RWPE2 (cell line): ENCODE results near the gene ZBTB7C.
A peak's percentile ranks its signal among the peaks of the same experiment; 100 is the strongest.

ENCODE experiments used
- ATAC-seq: fragments of 200-7000 bp; cut with Tn5 transposase; 3 replicates; pipeline ENCODE4 v1.9.1; 2021; ENCODE audit warnings: low read depth
- DNase-seq: peaks from one replicate; pipeline ENCODE4 v3.0.0-alpha.2; 2020; ENCODE audit warnings: low spot score
- H3K27ac ChIP-seq: fragments of 450-650 bp; 2 replicates; pipeline ENCODE4 v1.5.1; 2017; ENCODE audit warnings: mild to moderate bottlenecking; ENCODE audit not compliant: poor library complexity, severe bottlenecking
- H3K27me3 ChIP-seq: fragments of 250-450 bp; sonication (Bioruptor Pico); 2 replicates; pipeline ENCODE4 v1.5.1; 2021; ENCODE audit warnings: mild to moderate bottlenecking, moderate library complexity; ENCODE audit not compliant: insufficient read depth, poor library complexity, severe bottlenecking
- H3K36me3 ChIP-seq: fragments of 250-450 bp; sonication (Bioruptor Pico); 2 replicates; pipeline ENCODE4 v1.5.1; 2020; ENCODE audit warnings: low read depth, mild to moderate bottlenecking, moderate library complexity
- H3K4me1 ChIP-seq: fragments of 250-450 bp; sonication (Bioruptor Pico); 2 replicates; pipeline ENCODE4 v1.5.1; 2021; ENCODE audit warnings: mild to moderate bottlenecking, moderate library complexity; ENCODE audit not compliant: insufficient read depth, poor library complexity, severe bottlenecking
- H3K4me3 ChIP-seq: fragments of 250-450 bp; sonication (Bioruptor Pico); 2 replicates; pipeline ENCODE4 v1.5.1; 2021; ENCODE audit warnings: mild to moderate bottlenecking, moderate library complexity; ENCODE audit not compliant: severe bottlenecking
- H3K9me3 ChIP-seq: fragments of 250-450 bp; sonication (Bioruptor Pico); 2 replicates; pipeline ENCODE4 v1.5.1; 2021; ENCODE audit warnings: mild to moderate bottlenecking, moderate library complexity; ENCODE audit not compliant: severe bottlenecking
- TF ChIP-seq, protein P1 (sequence below): fragments of 450-650 bp; IDR thresholded peaks from one replicate; pipeline ENCODE4 v1.5.1; 2017; ENCODE audit warnings: mild to moderate bottlenecking, moderate library complexity; ENCODE audit not compliant: poor library complexity, severe bottlenecking

The ZBTB7C gene

DNA sequence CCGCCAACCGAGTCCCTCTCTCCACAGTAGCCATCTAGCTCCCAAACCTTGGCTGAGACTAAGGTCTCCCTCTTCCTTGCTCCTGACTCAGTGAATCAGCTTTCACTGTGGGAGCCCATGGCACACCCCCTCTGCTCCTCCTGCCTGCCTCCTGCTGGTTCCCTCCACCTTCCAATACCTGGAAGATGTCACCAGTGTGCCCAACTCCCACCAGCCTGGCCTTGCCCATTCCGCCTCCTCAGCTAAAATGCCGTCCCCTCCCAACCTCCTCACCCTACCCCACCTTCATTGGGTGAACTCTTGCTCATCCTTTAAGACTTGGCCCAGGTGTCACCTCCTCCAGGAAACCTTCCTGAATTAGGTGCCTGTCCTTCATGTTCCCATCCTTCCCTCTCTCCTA is 348.8 kb downstream of the ZBTB7C start:
- H3K9me3 ChIP-seq = no peaks in the 10 kb centered on the region
- H3K4me1 ChIP-seq = no peaks in the 10 kb centered on the region
- TF ChIP-seq, protein P1, sequence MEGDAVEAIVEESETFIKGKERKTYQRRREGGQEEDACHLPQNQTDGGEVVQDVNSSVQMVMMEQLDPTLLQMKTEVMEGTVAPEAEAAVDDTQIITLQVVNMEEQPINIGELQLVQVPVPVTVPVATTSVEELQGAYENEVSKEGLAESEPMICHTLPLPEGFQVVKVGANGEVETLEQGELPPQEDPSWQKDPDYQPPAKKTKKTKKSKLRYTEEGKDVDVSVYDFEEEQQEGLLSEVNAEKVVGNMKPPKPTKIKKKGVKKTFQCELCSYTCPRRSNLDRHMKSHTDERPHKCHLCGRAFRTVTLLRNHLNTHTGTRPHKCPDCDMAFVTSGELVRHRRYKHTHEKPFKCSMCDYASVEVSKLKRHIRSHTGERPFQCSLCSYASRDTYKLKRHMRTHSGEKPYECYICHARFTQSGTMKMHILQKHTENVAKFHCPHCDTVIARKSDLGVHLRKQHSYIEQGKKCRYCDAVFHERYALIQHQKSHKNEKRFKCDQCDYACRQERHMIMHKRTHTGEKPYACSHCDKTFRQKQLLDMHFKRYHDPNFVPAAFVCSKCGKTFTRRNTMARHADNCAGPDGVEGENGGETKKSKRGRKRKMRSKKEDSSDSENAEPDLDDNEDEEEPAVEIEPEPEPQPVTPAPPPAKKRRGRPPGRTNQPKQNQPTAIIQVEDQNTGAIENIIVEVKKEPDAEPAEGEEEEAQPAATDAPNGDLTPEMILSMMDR = no peak
- no peak overlapping the region for H3K27ac ChIP-seq
- peaks cover 10% of the 10 kb centered on the region for H3K27me3 ChIP-seq
- H3K36me3 ChIP-seq = no peaks in the 10 kb centered on the region
- ATAC-seq = no peak
- peak; percentile 27 for DNase-seq
- no peak overlapping the region for H3K4me3 ChIP-seq

DNA sequence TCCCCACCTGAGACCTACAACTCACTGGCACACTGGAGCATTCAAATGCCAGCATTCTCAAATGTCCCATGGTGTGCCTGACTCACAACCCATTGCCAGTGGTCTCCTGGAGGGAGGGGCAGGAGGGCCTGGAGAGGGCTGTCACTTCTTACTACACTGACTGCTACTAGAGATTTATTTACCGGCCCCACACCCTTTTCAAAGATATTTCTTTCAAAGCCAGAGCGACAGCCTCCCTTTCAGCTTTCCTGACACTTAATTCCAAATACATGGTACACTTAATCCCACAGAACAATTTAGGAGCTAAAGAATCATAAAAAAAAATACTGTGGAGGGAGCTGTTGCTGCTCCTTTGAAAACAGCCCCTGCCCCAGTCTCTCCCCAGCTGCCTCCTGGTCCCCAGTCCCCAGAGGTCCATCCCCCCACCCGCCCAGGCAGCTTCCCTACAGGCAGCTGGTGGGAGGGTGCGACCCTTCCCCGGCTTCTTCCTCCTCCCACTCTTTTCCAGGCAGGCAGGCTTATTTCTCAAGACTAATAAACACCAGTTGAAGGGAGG is 349.6 kb downstream of the ZBTB7C start:
- Histone ChIP-seq H3K4me1 (no peaks in the 10 kb centered on the region), H3K27ac (no peak overlapping the region), H3K4me3 (no peak overlapping the region), H3K9me3 (no peaks in the 10 kb centered on the region), H3K27me3 (peaks cover 10% of the 10 kb centered on the region), H3K36me3 (no peaks in the 10 kb centered on the region)
- ATAC-seq = no peak
- DNase-seq = peak; percentile 23
- TF ChIP-seq, protein P1 = no peak

DNA sequence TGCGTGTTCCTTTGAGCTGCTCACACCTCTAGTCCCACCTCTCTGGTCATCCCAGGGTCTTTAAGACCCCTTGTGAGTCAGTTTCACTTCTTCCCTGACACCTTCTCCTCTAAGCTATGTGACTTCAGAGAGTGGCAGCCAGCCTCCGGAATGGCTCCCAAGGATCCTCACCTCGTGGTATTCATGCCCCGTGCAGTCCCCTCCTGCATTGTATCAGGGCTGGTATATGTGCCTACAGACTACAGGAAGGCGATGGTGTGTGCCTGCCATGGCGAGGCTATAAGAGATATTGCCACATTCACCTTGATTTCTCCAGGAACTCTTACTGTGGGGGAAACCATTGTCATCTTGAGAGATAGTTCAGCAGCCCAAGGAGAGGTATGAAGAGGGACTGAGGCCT is 350.7 kb downstream of the ZBTB7C start:
- TF ChIP-seq, protein P1 = no peak
- no peak for ATAC-seq
- no peak for DNase-seq
- Histone ChIP-seq H3K9me3 (no peaks in the 10 kb centered on the region), H3K27me3 (peaks cover 10% of the 10 kb centered on the region), H3K36me3 (no peaks in the 10 kb centered on the region), H3K4me3 (no peak overlapping the region), H3K27ac (no peak overlapping the region), H3K4me1 (no peaks in the 10 kb centered on the region)

DNA sequence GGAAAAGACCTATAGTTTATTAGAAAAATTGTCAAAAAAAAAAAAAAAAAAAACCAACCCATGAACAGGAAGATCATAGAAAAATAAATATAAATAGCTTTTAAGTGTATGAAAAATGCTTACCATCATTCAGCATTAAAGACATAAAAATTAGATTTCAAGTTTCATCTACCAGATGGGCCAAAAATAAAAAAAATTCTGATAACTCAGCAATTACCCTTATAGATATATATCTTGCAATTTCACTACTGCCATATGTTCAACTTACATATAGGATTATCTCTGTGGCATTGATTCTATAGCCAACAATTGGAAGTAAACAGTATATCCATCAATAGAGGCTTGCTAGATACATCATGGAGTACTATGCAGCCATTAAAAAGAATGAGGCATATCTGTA is 352.2 kb downstream of the ZBTB7C start:
- ATAC-seq (no peak), DNase-seq (no peak)
- Histone ChIP-seq H3K27me3 (peaks cover 10% of the 10 kb centered on the region), H3K36me3 (no peaks in the 10 kb centered on the region), H3K27ac (no peak overlapping the region), H3K9me3 (no peaks in the 10 kb centered on the region), H3K4me1 (no peaks in the 10 kb centered on the region), H3K4me3 (no peak overlapping the region)
- TF ChIP-seq, protein P1 = no peak

DNA sequence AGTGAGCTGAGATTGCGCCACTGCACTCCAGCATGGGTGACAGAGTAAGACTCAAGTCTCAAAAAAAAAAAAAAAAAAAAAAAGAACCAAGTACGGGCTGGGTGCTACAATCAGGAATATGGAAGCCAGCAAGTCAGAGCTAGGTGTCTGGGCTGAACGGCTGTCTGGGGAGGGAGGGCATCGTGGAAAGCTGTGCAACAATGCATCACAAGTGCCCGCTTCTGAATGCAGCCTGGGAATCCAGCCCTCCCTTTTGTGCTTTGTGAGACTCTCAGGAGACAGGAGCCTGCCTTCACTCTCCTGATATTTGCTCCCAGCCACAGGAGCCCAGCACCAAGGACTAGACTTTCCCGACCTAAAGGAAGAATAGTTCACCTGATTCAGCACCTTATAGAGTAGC is 353.8 kb downstream of the ZBTB7C start:
- Histone ChIP-seq H3K36me3 (no peaks in the 10 kb centered on the region), H3K27ac (no peak overlapping the region), H3K4me1 (no peaks in the 10 kb centered on the region), H3K9me3 (no peaks in the 10 kb centered on the region), H3K4me3 (no peak overlapping the region), H3K27me3 (peaks cover 10% of the 10 kb centered on the region)
- TF ChIP-seq, protein P1 = no peak
- ATAC-seq (no peak), DNase-seq (no peak)
